NCI-H2196 treated with DMSO at 0.1 percent for 48 hours (cell line): ENCODE data around the gene FAM229A.
A peak's percentile ranks its signal among the peaks of the same experiment; 100 is the strongest.
"Not testable (repeated sequence)": the region's sequence is repeated elsewhere in the genome, so short reads cannot be mapped to it uniquely, and the experiment has no call there.

Source experiments
- DNase-seq: peaks from one replicate; lab custom pipeline; 2025; ENCODE audit not compliant: unreplicated experiment; lab: John Stamatoyannopoulos, UW

Gene FAM229A

DNA sequence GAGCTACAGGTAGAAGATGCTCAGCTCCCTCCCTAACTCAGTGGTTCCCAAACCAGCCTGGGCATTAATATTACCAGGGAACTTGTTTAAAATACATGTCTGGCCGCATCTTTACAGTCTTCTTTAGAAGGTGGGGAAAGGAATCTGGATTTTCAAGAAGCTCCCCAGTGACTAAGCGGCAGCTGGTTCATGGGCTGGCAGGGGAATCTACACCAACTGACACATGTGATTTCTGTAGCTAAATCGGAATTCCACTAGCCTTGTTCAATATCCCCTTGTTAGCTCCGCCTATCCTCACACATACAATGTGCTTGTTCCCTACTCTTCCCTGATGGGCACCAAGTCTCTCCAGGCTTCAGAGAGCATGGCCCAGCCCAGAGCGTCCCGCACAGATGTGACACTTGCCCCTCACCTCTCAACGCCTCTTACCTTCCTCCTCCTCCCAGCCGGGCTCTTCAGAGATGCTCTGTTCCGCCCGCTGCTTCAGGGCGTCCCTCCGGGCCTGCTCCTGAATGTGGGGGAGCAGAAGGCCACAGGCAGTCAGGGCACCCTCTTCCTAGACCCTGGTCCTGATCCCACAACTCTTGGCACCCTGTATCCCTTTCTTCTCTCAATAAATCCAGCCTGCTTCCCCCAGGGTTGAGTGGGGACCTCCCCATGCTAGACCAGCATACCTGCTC lies 15.4 kb upstream of the FAM229A start:
- DNase-seq = no peak

DNA sequence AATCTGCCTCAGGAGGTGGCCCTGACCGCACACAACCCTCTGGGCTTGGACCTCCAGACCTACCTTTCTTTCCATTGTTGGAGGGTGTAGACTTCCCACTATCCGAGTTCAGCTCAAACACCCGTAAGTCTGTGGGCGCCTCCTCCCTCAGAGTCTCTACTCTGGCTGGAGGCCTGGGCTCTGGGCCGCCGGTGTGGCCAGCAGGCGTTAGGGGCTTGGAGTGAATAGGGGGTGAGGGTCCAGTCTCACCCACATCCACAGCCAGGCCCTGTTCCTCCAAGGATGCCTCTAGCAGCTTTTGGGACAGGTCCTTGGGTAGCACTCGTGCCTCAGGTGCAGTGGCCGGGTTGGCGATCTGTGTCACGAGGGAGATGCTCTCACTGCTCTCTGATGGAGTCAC lies 13.9 kb upstream of the FAM229A start:
- DNase-seq = no peak

DNA sequence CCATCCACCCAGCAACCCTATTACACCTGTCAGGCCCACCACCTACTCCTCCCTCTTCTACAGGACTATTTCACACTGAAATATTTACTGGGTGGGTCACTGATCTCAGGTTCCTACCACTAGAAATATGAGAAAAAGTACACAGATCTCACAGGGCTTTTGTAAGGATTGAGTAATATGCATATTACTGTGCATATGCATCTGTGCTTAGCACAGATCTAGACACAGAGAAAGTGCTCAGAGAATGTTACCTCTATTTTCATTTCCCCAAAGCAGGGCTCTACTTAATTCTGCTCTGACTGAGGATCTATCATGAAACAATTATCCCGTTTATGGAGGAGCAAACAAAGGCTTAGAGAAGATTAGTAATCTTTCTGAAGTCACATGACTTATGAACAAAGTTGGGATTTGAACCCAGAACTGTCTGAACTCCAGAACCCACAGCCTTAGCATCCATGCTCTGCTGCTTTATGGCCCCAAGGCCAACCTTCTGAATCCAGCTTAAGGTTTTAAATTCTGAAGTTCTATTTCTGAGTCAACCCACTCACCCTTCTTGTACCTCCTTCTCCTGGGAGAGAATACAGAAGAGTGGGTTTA lies 11.8 kb upstream of the FAM229A start:
- DNase-seq = no peak

DNA sequence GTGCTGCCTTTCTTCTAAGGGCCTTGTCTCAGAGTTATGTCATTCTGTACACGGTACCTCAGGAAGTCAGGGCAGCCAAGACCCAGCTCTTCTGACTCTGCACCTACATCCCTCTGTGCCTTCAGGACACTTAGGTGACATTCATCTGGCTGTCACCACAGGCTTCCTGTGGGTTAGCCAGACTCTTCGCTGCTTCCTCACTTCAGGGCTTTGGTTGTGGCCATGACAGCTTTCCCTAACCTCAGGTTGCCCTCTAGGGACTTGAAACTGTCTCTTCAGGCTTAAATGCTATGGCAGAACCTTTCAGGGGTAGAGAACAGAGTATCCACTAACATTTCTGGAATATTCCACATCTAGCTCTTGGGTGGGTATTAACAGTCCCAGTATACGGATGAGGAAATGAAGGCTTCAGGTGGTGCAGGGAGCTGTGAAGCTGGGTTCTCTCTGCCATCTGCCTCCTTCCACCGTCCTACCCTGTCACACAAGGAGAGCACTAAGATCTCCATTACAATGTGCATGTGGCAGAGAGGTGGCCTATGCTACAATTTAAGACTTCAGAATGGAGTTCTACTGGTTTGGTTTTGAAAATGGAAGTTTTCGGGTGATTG lies 10.0 kb upstream of the FAM229A start:
- DNase-seq = no peak

DNA sequence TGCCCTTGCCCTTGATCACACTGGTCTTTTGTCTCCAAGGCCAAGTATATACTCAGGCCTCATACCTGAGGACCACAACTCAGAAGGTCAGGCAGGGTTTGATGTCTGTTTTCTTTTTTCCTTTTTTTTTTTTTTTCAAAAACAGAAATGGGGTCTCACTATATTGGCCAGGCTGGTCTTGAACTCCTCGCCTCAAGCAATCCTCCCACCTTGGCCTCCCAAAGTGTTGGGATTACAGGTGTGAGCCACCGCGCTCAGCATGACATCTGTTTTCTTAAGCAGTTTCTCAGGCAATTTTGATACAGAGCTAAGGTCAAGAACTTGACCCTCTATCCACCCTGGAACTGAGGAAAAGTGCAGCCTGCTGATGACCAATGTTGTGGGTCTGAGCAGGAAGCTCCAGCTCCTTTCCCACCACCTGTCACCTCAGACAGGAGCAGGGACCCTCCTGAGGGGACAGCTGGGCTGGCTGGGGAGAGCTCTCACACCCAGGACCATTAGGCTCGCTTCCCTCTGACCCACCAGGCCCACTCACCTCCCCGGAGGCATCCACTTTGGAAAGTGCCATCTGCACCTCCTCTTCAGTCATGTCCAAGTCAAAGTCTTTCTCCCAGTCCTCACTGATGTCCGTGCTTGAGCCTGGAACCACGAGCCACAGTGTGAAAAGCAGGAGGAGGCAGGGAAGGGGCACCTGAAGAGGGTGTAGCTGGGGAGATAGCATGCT lies 5.8 kb upstream of the FAM229A start:
- no peak for DNase-seq

DNA sequence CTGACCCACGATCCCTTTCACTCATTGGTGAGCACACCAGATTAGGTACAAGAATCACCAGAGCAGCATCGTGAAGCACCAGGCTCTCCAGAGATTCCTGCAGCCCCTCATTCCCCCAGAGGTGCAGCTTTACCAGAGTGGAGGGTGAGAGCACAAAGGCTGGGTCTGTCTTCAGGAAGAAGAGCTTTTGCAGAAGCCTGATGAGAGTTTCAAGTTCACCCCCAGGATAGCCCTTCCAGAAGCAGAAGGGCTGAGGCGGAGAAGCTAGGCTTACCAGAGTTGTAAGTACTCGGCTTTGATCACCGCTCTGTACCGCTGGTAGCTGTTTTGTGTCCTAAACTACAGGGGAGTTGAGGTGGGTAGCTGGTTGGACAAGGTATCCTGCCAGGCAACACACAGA lies 3.2 kb upstream of the FAM229A start:
- DNase-seq = no peak

DNA sequence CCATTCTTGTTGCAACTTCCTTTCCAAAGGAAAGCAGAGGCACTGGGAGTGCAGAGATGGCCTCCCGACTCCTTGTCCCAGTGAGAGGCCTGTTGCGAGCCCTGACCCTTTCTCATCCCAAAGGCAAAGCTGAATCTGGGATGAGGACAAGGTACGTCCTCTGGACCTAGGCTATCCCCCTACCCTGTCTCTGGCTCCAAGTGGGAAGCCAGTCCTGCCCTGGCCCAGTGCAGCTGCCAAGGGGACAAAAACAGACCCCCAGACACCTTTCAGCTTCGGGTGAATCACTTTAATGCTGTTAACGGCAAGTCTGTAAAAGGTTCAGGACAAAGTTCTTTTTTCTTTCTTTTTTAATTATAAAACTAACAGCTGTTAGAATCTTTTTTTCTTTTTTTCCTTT lies 2.6 kb upstream of the FAM229A start:
- DNase-seq = no peak

DNA sequence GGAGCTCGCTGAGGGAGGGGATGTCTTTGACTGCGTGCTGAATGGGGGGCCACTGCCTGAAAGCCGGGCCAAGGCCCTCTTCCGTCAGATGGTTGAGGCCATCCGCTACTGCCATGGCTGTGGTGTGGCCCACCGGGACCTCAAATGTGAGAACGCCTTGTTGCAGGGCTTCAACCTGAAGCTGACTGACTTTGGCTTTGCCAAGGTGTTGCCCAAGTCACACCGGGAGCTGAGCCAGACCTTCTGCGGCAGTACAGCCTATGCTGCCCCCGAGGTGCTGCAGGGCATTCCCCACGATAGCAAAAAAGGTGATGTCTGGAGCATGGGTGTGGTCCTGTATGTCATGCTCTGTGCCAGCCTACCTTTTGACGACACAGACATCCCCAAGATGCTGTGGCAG lies 1.4 kb upstream of the FAM229A start:
- DNase-seq = peak; percentile 5

DNA sequence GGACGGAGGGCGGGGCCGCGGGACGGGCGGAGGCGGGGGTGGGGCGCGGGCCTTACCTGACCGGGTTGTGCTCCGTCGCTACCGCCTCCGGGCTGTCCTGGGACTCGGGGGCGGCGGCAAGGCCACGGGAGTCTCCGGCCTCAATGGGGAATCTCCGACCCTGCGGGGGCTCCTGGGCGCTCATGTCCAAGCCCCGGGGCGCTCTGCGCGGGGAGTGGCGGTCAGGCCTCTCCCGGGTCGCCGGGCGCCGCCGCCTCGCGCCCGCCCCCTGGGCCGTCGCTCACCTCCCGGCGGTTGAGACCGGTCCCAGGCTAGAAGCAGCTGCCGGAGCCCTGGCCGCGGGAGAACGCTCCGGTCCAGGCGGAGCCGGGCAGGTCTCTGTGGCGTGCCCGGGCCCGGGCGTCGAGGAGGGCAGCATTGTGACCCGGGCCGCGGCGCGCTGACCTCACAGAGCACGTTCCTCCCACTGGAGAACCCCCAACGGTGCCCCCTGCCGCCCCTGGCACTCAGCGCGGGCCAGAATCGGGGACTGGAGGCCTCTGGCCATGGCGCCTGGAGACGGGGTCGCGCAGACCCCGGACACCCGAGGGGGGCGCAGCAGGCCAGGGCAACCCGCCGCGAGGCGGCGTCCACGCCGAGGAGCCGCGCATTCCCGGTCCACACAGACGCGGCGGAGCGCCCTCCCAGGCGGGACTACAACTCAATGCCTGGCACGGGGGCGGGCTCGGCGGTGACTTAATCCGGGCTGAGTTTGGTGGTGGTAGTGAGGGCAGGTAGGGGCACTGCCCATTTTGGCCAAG lies 411 bp downstream of the FAM229A start:
- DNase-seq = no peak

DNA sequence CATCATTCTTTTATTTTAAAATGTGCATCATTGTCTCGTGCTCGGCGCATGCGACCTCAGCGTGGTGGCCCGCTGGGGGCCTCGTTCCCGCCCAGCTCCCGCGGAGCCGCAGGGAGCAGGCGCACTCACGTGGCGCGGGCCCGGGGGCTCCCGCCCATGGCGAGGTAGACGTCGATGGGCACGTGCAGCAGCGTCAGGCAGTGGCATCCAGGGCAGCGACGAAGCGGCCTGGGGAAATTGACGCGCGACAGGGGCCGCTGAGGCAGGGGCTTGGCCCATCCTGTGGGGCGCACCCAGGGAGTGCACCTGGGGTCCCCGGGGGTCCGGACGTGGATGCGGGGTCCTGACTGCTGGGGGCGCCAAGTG lies 994 bp downstream of the FAM229A start:
- no peak for DNase-seq

DNA sequence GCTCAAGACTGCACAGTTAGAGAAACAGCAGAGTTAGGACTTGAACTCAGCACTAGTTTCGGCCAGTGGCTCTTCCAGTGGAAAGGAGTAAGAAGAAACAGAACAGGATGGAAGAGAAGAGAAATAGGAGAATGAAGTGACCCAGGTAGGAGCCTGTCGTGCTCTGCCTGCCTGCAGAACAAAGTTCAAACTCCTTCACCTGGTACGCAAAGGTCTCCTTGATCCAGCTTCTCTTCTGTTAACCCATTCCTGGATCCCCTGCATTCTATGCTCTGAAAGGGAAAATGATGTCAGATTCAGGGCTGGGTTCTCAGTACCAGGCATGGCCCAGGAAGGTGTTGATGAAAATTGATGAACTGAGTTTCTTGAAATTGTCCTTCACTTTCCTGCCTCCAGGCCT lies 3.9 kb downstream of the FAM229A start:
- DNase-seq = no peak

DNA sequence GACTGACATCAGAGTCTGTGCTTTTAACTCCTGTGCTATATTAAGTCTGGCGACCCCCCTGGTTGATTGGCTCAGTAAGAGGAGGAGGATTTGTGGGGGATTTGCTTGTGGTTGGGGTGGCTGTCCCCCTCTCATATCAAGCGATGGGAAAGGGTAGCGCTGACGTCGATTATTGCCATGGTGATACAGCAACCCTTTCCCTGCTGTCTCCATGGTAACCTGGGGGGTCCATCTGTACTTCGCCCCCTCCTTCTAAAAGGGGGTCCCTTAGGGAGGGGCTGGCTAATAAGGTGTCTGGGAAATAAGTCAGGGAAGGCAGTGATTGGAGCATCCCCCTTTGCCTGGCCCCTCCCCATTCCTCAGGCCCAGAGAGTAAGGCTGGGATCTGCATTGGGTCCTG lies 4.7 kb downstream of the FAM229A start:
- DNase-seq = no peak

DNA sequence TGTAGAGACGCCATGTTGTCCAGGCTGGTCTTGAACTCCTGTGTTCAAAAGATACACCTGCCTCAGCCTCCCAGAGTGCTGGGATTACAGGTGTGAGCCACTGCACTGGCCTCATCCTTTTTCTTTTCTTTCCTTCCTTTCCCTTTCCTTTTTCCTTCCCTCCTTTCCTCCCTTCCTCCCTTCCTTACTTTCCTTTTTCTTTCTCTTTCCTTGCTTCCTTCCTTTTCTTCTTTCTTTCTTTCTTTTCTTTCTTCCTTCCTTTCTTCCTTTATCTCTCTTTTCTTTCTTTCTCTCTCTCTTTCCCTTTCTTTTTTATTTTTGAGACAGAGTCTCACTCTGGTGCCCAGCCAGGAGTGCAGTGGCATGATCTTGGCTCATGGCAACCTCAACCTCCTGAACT lies 5.8 kb downstream of the FAM229A start:
- no peak for DNase-seq

DNA sequence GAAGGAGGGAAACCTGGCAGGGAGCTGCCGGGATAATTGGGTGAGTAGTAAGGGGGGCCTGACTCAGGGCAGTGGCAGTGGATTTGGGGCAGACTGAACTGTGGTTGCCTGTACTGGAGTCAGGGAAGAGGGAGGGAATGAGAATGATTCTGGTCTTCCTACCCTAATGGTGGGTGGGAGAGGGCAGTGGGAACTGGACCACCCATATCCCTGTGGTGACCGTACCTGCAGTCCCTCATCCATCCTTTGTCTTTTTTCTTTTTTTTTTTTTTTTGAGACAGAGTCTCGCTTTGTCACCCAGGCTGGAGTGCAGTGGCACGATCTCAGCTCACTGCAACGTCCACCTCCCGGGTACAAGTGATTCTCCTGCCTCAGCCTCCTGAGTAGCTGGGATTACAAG lies 6.5 kb downstream of the FAM229A start:
- DNase-seq = not testable (repeated sequence)

DNA sequence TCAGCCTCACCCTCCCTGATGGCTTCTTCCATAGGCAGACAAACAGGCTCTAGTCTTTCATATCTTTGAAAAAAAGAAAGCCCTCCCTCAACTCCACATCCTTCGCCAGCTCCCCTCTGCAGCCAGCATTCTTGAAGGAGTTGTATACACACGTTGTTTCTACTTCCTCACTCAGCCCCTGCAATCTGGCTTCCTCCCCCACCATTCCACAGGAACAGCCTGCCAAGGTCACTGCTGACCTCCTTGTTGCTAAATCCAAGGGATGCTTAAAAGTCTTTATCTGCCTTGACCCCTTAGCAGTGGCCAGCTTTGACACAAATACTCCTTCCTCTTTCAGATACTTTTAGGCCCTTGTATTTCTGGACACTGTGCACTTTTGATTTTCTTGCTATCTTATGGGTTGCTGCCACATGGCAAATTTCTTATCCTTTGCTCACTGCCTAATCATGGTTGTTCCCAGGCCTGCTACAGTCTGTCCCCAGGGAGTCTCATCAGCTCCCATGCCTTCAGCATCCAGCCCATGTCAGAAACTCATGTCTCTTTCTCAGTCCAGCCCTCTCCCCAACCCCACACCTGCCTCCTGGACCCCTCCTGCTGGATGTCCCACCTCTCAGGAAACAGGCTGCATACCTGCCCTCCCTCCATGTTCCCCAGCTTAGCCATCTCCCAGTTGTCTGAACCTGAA lies 8.3 kb downstream of the FAM229A start:
- DNase-seq = no peak

DNA sequence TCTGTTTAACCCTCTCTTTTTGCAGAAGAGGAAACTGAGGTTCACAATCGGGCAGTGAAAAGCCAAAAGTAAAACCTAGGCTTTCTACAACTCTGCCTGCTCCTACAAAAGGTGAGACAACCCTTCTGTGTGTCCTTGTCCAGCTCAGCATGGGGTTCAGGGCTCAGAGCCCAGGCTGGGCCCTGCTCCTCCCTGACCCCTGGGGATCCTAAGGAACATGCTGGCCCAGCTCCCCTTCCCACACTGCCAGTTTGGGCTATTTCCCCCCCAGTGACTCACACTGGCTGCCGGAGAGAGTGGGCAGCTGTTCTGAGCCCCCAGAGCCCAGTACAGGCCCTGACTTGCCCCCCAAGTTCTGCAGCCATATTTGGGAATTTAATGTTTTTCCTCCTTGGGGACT lies 8.9 kb downstream of the FAM229A start:
- DNase-seq = no peak

DNA sequence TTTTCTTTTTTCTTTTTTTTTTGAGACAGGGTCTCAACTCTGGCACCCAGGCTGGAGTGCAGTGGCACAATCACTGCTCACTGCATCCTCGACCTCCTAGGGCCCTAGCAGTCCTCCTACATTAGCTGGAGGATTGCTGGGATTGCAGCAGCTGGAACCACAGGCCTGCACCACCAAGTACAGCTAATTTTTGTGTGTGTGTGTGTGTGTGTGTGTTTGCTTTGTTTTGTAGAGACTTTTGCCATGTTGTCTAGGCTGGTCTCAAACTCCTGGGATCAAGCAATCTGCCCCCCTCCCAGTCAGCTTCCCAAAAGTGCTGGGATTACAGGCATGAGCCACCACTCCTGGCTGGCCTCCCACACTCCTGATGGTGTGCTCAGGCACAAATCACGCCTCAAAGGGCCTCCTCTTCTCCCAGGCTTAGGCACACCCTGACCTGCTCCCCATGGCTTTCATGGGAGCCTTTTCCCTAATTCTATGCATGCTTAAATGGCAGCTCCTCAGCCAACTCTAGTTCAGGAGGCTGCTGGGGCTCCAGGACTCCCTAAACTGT lies 9.4 kb downstream of the FAM229A start:
- no peak for DNase-seq

DNA sequence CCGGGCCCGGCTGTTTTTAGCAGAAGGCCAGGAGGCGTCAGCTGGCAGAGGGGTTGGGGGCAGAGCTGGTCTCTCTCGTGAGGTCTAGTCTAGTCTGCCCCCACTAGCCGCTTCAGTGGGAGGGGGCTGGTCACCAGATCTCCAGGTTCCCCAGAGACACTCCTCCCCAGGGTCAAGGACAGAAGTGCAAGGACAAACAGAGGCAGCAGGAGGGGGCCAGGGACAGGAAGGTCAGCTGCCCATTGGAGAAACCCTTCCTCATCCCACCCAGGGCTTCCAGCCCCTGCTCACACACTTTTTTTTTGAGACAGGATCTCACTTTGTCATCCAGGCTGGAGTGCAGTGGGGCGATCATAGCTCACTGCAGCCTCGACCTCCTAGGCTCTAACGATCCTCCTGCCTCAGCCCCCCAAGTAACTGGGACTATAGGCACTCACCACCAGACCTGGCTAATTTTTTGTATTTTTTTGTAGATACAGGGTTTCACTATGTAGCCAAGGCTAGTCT lies 10.0 kb downstream of the FAM229A start:
- DNase-seq = no peak

DNA sequence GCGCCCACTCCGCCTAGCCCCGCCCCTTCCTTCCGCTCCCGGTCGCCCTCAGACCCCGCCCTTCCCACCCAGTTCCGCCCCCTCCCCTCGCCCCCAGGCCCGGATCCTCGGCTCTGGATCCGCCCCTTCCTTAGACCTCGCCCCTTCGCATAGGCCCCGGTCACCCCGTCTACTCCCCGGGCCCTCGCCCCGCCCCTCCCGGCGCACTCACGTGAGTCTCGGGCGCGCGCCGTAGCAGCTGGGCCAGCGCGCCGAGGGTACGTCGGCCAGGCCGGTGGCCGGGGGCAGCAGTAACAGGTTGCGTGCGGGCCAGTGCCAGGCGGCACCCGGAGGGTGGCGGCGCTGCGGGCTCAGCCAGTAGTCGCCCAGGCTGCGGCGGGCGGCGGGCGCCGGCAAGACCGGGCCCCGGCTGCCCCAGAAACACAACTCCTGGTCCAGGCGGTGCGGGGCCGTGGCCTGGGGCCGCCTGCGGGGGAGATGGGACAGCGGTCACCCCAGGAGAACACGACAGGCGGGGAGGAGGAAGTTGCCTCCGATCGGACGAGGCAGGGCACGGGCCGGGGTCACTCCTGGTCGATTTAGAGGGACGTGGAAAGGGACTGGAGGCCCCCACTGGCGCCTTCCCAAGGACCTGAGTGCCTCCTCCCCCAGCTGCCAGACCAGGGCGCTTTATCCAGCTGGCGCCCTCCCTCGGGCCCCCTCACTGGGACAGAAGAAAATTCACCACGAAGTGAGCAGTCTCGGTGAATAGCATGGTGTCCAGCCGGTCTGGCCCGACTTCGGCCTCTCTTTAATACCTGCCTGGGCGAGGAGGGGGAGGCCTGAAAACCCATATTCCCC lies 10.7 kb downstream of the FAM229A start:
- DNase-seq = peak; percentile 92
